Islet of Langerhans (tissue), 1 donor: ENCODE results near the gene ILDR2.
A peak's percentile ranks its signal among the peaks of the same experiment; 100 is the strongest.
"Not testable (repeated sequence)": the region's sequence is repeated elsewhere in the genome, so short reads cannot be mapped to it uniquely, and the experiment has no call there.

Experiments used
- FAIRE-seq: peaks from one replicate; lab custom pipeline; 2011; peaks lifted over from hg19 to GRCh38; lab: Jason Lieb, UNC

The ILDR2 gene

DNA sequence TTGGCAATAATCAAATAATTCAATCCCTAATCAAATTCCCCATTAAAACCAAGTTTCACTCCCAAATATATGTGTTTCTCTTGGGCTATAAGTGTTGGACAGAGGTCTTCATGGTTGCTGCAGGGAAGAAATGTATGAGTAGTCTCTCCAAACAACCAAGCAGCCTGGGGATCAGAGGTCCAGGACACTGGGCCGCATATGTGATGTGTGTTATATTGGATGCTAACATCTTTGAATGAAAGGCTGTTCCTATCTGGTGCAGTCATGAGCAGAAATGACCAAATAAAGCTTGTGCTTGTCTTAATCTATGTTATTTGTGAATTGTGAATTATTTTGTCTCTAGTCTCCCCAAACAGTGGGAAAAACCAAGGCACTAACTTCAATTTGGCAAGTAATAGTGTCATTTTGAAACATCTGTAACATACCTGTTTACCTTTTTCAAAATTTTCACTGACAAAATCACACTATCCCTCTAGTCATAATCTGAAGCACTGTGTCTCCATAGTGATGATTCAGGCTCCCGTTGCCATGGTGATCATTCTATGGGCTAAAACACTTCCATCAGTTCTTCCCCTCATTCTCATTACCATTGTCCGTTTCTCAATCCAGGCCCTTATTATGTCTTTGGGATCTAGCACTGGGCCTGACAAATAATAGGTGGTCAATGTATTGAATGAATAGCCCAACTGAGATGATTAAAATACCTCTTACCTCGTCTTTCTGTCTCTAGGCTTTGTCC is 86.8 kb downstream of the ILDR2 start:
- FAIRE-seq = no peak

- no peak for FAIRE-seq
Observed at GRCh38 chr1:166884971-166885370, 90.4 kb downstream of the ILDR2 start.

DNA sequence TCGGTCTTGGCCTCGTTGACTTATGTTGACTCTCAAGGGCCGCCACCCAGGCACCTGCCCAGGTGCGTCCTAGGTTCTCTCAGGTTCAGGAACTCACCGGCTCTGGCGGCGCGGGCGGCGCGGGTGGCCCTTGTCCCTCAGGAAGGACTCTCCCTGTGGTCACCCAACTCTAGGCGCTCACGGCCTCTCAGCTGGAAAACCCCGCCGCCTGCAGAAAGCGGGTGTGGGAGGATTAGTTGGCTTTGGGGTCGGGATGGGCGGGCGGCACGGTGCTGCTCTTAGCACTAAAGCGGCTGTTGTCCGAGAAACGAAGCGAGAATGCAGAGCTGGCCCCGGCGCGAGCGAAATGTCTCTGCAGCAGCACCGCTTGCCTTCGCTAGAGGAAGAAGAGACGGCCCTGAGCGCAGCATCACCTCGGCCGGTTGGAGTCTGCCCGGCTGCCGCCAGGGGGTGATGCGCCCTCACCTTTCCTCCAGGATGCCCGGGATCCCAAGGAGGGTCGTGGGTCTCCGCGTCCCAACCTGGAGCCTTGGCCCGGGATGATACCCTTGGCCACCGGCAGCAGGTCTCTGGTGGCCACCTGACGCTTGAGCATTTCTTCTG is 91.2 kb downstream of the ILDR2 start:
- FAIRE-seq = no peak

GRCh38 chr1:166882893-166883292 is 92.4 kb downstream of the ILDR2 start:
- no peak for FAIRE-seq

DNA sequence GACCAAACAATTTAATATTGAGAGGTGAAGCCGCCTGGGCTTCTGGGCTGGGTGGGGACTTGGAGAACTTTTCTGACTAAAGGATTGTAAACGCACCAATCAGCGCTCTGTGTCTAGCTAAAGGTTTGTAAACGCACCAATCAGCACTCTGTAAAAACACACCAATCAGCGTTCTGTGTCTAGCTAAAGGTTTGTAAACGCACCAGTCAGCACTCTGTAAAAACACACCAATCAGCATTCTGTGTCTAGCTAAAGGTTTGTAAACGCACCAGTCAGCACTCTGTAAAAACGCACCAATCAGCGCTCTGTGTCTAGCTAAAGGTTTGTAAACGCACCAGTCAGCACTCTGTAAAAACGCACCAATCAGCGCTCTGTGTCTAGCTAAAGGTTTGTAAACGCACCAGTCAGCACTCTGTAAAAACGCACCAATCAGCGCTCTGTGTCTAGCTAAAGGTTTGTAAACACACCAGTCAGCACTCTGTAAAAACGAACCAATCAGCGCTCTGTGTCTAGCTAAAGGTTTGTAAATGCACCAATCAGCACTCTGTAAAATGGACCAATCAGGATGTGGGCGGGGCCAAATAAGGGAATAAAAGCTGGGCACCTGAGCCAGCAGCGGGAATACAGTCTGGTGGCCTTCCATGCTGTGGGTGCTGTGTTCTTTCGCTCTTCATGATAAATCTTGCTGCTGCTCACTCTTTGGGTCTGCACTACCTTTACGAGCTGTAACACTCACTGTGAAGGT is 97.0 kb downstream of the ILDR2 start:
- FAIRE-seq = not testable (repeated sequence)

GRCh38 chr1:166876540-166876838 is 98.9 kb downstream of the ILDR2 start:
- FAIRE-seq = no peak

DNA sequence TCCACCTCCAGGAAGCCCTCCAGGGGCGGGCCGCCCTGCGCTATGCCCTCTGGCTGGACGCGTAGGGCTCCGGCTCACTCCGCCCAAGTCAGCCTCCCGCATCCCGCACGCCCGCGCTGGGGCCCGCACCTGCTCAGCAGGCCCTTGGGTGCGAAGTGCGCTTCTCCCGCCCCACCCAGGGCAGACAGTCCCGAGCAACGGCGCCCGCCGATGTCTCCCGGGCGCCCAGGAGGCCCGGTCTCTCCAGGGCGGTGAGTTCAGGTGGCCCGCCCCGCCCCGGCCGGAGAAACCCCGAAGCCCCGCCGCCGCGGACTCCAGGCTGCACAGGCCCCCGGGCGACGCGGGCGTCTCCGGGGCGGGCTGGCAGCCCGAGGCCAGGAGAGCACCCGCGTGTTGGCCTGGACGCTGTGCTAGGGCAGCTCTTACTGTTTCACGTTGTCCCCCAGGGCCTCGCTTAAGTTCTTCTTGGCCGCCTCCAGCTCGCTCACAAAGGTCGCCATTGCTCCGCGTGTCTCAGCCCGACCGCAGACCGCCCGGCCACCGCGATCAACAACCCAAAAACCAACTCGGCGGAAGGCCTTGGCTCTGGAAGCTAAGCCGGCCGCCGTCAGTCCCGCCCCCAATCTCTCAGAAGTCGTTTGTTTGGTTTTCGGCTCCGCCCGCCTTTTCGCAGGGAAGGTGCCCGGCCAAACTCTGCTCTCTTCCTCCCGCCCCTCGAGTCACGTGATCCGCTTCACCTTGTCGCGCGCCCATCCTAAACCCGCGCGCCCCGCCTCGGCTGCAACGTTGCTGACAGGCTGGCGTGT is 99.4 kb downstream of the ILDR2 start, which contains the start of gene TADA1:
TSS of gene TADA1 (minus strand) at position 531 of the 806 bp plus-strand sequence. CDS start at position 500, 31 bp downstream.
- FAIRE-seq = peak; percentile 86

DNA sequence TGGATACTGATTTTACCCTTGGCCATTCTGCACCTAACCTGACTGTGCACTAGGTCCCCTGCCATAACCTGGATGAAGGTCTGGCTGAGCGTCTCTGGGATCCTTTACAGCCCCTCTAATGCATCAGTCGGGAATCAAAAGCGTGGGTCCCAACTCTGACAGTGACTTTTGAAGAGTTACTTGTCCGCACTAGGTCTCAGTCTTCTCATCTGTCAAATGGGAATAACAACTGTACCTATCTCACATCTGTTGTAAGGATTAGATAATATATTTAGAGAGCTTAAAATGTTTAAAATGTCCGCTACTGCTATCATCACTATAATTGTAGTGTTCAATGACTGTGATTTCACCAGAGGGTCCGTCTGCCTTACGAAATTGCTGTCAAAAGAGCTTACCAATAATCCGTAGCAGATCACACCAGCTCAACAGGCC is 100.0 kb downstream of the ILDR2 start:
- FAIRE-seq = no peak

DNA sequence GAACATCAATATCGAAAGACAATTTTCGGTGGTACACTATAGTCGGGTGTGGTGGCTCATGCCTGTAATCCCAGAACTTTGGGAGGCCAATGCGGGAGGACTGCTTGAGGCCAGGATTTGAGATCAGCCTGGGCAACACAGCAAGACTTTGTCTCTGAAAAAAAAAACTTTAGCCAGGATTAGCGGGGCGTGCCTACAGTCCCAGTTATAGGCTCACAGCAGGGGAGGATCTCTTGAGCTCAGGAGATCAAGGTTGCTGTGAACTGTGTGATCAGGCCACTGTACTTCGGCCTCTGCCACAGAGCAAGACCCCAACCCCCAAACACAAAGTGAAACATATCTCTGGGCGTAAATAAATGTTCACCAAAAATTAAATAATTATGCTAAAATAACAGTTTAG is 100.9 kb downstream of the ILDR2 start:
- FAIRE-seq = no peak

DNA sequence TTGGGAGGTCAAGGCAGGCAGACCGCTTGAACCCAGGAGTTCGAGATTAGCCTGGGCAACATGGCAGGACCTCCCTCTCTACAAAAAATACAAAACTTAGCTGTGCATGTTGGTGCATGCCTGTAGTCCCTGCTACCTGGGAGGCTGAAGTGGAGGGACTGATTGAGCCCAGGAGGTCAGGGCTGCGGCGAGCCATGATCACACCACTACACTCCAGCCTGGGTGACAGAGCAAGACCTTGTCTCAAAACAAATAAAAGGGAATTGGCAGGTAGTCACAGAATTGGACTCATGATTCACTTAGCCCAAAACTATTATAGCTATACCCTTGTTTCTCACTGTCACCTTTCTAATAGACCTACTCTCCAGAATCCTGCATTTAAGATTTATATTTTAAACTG is 104.8 kb downstream of the ILDR2 start:
- no peak for FAIRE-seq

- FAIRE-seq = no peak
Observed at GRCh38 chr1:166869318-166870099, 105.8 kb downstream of the ILDR2 start.

- FAIRE-seq = no peak
Observed at GRCh38 chr1:166868639-166869038, 106.7 kb downstream of the ILDR2 start.

DNA sequence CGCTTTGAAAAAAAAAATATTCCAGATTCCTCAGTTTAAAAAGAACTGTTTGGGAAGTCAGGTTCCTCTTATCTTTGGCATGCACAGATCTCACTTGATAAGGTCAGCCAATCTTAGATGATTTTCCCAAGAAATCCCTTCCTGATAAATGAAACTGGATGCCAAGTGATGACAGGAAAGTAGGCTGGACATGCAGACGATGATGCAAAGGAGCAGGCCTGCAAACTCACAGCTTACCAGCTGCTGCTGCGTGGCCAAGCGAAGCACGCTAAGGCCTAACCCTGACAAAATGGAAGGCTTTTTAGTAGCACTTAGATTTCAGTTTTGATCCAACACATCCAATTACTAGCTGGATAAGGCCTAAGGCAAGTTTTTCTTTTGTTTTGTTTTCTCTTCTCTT is 109.4 kb downstream of the ILDR2 start:
- FAIRE-seq = no peak

GRCh38 chr1:166859597-166859996 is 115.7 kb downstream of the ILDR2 start:
- no peak for FAIRE-seq

- FAIRE-seq = no peak
Observed at GRCh38 chr1:166858726-166859419, 116.5 kb downstream of the ILDR2 start.
